HG02623 (cell line): Measurements from ENCODE around the gene ZNF143.

ENCODE experiments used
- ATAC-seq: cut with Tn5 transposase; IDR thresholded peaks from one replicate; pipeline ENCODE4 v1.9.1; 2021; ENCODE audit warnings: moderate library complexity; ENCODE audit not compliant: unreplicated experiment

The ZNF143 gene

GRCh38 chr11:9573775-9574621 lies 113.2 kb downstream of the ZNF143 start:
- peak; percentile 15 for ATAC-seq

- no peak for ATAC-seq
These were observed 113.9 kb downstream of the ZNF143 start for GRCh38 chr11:9574622-9575259.

- ATAC-seq, result no peak
These were observed 114.7 kb downstream of the ZNF143 start for GRCh38 chr11:9575260-9576240.

GRCh38 chr11:9576701-9577381 lies 116.0 kb downstream of the ZNF143 start:
- no peak for ATAC-seq

GRCh38 chr11:9577556-9577955 lies 116.7 kb downstream of the ZNF143 start:
- ATAC-seq, result no peak
